A549 (cell line): Measurements from ENCODE around the gene FGD5. TPM values are rescaled to one million over a fixed set of nuclear protein-coding genes. Genes with fewer than 3 reads are reported as not detected.

Experiments
- ATAC-seq, 2 experiments: fragments of 200-7000 bp in 1 of 2; fragments of >200 bp in 1 of 2; cut with Nextera tagmentation in 1 of 2; cut with Tn5 transposase in 1 of 2; 3 replicates each; pipeline versions ENCODE4 v1.8.0 to v1.9.1; 2018 to 2020; ENCODE audit warnings: mild to moderate bottlenecking in 1 of 2, moderate library complexity in 1 of 2
- CTCF ChIA-PET: fragments of 300-600 bp; sonication (Branson Sonifier 250); formaldehyde crosslinking; extraction: SDS; loops from one replicate; lab custom pipeline; 2021; ENCODE audit warnings: antibody characterized with exemption, inconsistent platforms; lab: Yijun Ruan, JAX
- POLR2A ChIA-PET: fragments of 350-600 bp; formaldehyde crosslinking; extraction: SDS; loops from one replicate; lab custom pipeline; 2021; ENCODE audit warnings: antibody characterized with exemption, inconsistent platforms; lab: Yijun Ruan, JAX
- DNase-seq, 2 experiments: peaks; one replicate each; pipeline versions ENCODE4 v3.0.0 to v3.0.0-alpha.2; 2011 to 2016; ENCODE audit warnings: low read depth in 1 of 2, low spot score in 1 of 2
- FAIRE-seq: peaks from 2 replicates; lab custom pipeline; 2011; peaks lifted over from hg19 to GRCh38; lab: Jason Lieb, UNC
- H3K27ac ChIP-seq, 2 experiments: fragments of >200 bp; sonication (Bioruptor Twin); formaldehyde crosslinking; 3 replicates each; pipeline ENCODE4 v1.5.1; 2016 to 2017
- H3K4me1 ChIP-seq: fragments of >200 bp; sonication (Bioruptor Twin); formaldehyde crosslinking; 3 replicates; pipeline ENCODE4 v1.6.1; 2016
- H3K4me2 ChIP-seq: fragments of >200 bp; sonication (Bioruptor Twin); formaldehyde crosslinking; 3 replicates; pipeline ENCODE4 v1.6.1; 2016
- H3K4me3 ChIP-seq: fragments of >200 bp; sonication (Bioruptor Twin); formaldehyde crosslinking; 3 replicates; pipeline ENCODE4 v1.5.1; 2016
- H3K9me3 ChIP-seq: fragments of >200 bp; sonication (Bioruptor Twin); formaldehyde crosslinking; 3 replicates; pipeline ENCODE4 v1.6.1; 2016
- CHD4 ChIP-seq: fragments of 200-600 bp; sonication (generic); IDR thresholded peaks from 2 replicates; pipeline ENCODE4 v1.6.1; 2016; ENCODE audit warnings: antibody characterized with exemption, mild to moderate bottlenecking, borderline replicate concordance
- E2F6 ChIP-seq: IDR thresholded peaks from 2 replicates; pipeline ENCODE4 v1.6.1; 2012; ENCODE audit warnings: low read depth, borderline replicate concordance
- EHF ChIP-seq: fragments of 250-450 bp; sonication (Bioruptor Pico); IDR thresholded peaks from 2 replicates; pipeline ENCODE4 v1.5.0; 2020; ENCODE audit warnings: mild to moderate bottlenecking
- EHMT2 ChIP-seq: fragments of 200-600 bp; sonication (generic); IDR thresholded peaks from 2 replicates; pipeline ENCODE4 v1.6.1; 2016; ENCODE audit warnings: antibody characterized with exemption, low read depth, mild to moderate bottlenecking, moderate library complexity
- EP300 ChIP-seq, 2 experiments: fragments of >200 bp; sonication (Bioruptor Twin); formaldehyde crosslinking; IDR thresholded peaks; 2 replicates in 1 of 2; 3 replicates in 1 of 2; pipeline ENCODE4 v1.6.1; 2016 to 2017
- ESRRA ChIP-seq: fragments of 150-350 bp; IDR thresholded peaks from 2 replicates; pipeline ENCODE4 v1.6.1; 2014; ENCODE audit warnings: mild to moderate bottlenecking, low read length, borderline replicate concordance
- FOSB ChIP-seq: fragments of 250-450 bp; sonication (Bioruptor Pico); IDR thresholded peaks from 2 replicates; pipeline ENCODE4 v1.5.0; 2020; ENCODE audit warnings: mild to moderate bottlenecking, moderate library complexity
- FOXS1 ChIP-seq: fragments of 250-450 bp; sonication (Bioruptor Pico); IDR thresholded peaks from 2 replicates; pipeline ENCODE4 v1.5.0; 2020; ENCODE audit warnings: mild to moderate bottlenecking, moderate library complexity
- GATA3 ChIP-seq: IDR thresholded peaks from 2 replicates; pipeline ENCODE4 v1.6.1; 2012; ENCODE audit warnings: borderline replicate concordance
- HES2 ChIP-seq: fragments of >200 bp; sonication (Bioruptor Twin); formaldehyde crosslinking; IDR thresholded peaks from 2 replicates; pipeline ENCODE4 v1.6.1; 2016
- HEYL ChIP-seq: fragments of 250-450 bp; sonication (Bioruptor Pico); IDR thresholded peaks from 2 replicates; pipeline ENCODE4 v1.8.0; 2021; ENCODE audit warnings: mild to moderate bottlenecking, moderate library complexity
- HOXB13 ChIP-seq: fragments of 250-450 bp; sonication (Bioruptor Pico); IDR thresholded peaks from 2 replicates; pipeline ENCODE4 v1.5.0; 2020; ENCODE audit warnings: low read depth, mild to moderate bottlenecking, moderate library complexity
- JUN ChIP-seq, 2 experiments: fragments of >200 bp; sonication (Bioruptor Twin); formaldehyde crosslinking; IDR thresholded peaks; 2 replicates in 1 of 2; 3 replicates in 1 of 2; pipeline ENCODE4 v1.6.1; 2016 to 2017
- JUNB ChIP-seq: fragments of >200 bp; sonication (Bioruptor Twin); formaldehyde crosslinking; IDR thresholded peaks from 2 replicates; pipeline ENCODE4 v1.6.1; 2016
- KDM5A ChIP-seq: fragments of 200-600 bp; sonication (generic); IDR thresholded peaks from 2 replicates; pipeline ENCODE4 v1.6.1; 2016; ENCODE audit warnings: antibody characterized with exemption, mild to moderate bottlenecking
- MAFK ChIP-seq: fragments of 450-650 bp; IDR thresholded peaks from 2 replicates; pipeline ENCODE4 v1.6.1; 2014; ENCODE audit not compliant: partially characterized antibody
- MAX ChIP-seq: IDR thresholded peaks from 2 replicates; pipeline ENCODE4 v1.6.1; 2012
- MAZ ChIP-seq: fragments of 150-350 bp; IDR thresholded peaks from 2 replicates; pipeline ENCODE4 v1.6.1; 2014; ENCODE audit warnings: antibody characterized with exemption, low read depth, low read length, borderline replicate concordance
- NPAS2 ChIP-seq: fragments of 250-450 bp; sonication (Bioruptor Pico); IDR thresholded peaks from 2 replicates; pipeline ENCODE4 v1.8.0; 2022; ENCODE audit warnings: mild to moderate bottlenecking, moderate library complexity, borderline replicate concordance
- PHF8 ChIP-seq: fragments of 200-600 bp; sonication (generic); IDR thresholded peaks from 2 replicates; pipeline ENCODE4 v1.6.1; 2016; ENCODE audit warnings: low read depth, mild to moderate bottlenecking, antibody characterized with exemption, moderate library complexity, borderline replicate concordance
- POLR2A ChIP-seq: IDR thresholded peaks from 2 replicates; pipeline ENCODE4 v1.6.1; 2012; ENCODE audit warnings: mild to moderate bottlenecking, low read length
- RARB ChIP-seq: fragments of 250-450 bp; sonication (Bioruptor Pico); IDR thresholded peaks from 2 replicates; pipeline ENCODE4 v1.8.0; 2021; ENCODE audit warnings: mild to moderate bottlenecking, moderate library complexity
- REST ChIP-seq: fragments of 200-600 bp; sonication (generic); IDR thresholded peaks from 2 replicates; pipeline ENCODE4 v1.6.1; 2016; ENCODE audit warnings: antibody characterized with exemption, mild to moderate bottlenecking, moderate library complexity
- RFX5 ChIP-seq: fragments of 450-650 bp; IDR thresholded peaks from 2 replicates; pipeline ENCODE4 v1.7.1; 2014; ENCODE audit warnings: antibody characterized with exemption, mild to moderate bottlenecking, moderate library complexity
- SREBF2 ChIP-seq: fragments of 450-650 bp; IDR thresholded peaks from 2 replicates; pipeline ENCODE4 v1.6.1; 2014; ENCODE audit warnings: mild to moderate bottlenecking, moderate library complexity
- USF2 ChIP-seq: fragments of 450-650 bp; IDR thresholded peaks from 2 replicates; pipeline ENCODE4 v1.6.1; 2014; ENCODE audit warnings: antibody characterized with exemption
- ZNF302 ChIP-seq: fragments of 250-450 bp; sonication (Bioruptor Pico); IDR thresholded peaks from 2 replicates; pipeline ENCODE4 v1.9.0; 2021; ENCODE audit warnings: inconsistent platforms, mild to moderate bottlenecking, moderate library complexity
- ZSCAN20 ChIP-seq: fragments of 250-450 bp; sonication (Bioruptor Pico); IDR thresholded peaks from 2 replicates; pipeline ENCODE4 v1.8.0; 2022; ENCODE audit warnings: mild to moderate bottlenecking, moderate library complexity
- WGBS: methylation state at CpG from one replicate; pipeline ENCODE4 v1.1.6; 2017; ENCODE audit errors: missing lambda C conversion rate; 5-methylcytosine and 5-hydroxymethylcytosine counted together
- polyA plus RNA-seq, 4 experiments: library from polyadenylated mRNA; depleted of rRNA in 3 of 4; stranded (reverse); fragments of >200 nt; fragmentation: RNase III in 1 of 4; extraction: RNeasy Plus Mini Kit Qiagen cat#74134 plus additional on column Dnase treatment in 1 of 4; gene quantifications; 2 replicates in 3 of 4; 3 replicates in 1 of 4; pipeline ENCODE4 v1.2.3, GENCODE V29; 2011 to 2017

The FGD5 gene
- polyA plus RNA-seq, 2 of the 4 experiments (the other 2 are of a cell fraction), result 0.16 TPM; not detected in 1

- no peak overlapping the region for H3K4me3 ChIP-seq
- H3K9me3 ChIP-seq, result peaks cover 2% of the 10 kb centered on the region; the same call in 1 of the 3 replicates
- TF ChIP-seq JUNB (no peak), EHMT2 (no peak), NPAS2 (CRISPR knock-in tag) (no peak), SREBF2 (no peak), HES2 (no peak), PHF8 (no peak), FOSB (no peak), REST (no peak), KDM5A (no peak)
- TF ChIP-seq, all 56 proteins: peak for 0
- Histone ChIP-seq H3K27ac (no peak overlapping the region), H3K4me2 (no peak overlapping the region), H3K4me1 (no peaks in the 10 kb centered on the region)
- ChIA-PET POLR2A (no interaction called here), CTCF (interaction anchor here (1.5 to 1.7 kb wide), 2 partner anchors 148 kb away, joined by 5 to 7 read pairs; no protein-coding TSS in a partner anchor)
- FAIRE-seq, result no peak
- ATAC-seq, result no peak
- DNase-seq, result no peak
Measured at GRCh38 chr3:14773281-14773680, 45.5 kb upstream of the FGD5 start.

- no peak for FAIRE-seq
- Histone ChIP-seq H3K9me3 (peaks cover 6% of the 10 kb centered on the region; the same call in 1 of the 3 replicates), H3K4me1 (no peaks in the 10 kb centered on the region), H3K27ac (no peak overlapping the region), H3K4me3 (no peak overlapping the region), H3K4me2 (no peak overlapping the region)
- DNase-seq, result no peak
- 85% methylated on average over 6 of the region's 6 CpGs for whole genome bisulfite sequencing
- ATAC-seq, result no peak
- POLR2A ChIA-PET, result no interaction called here
- TF ChIP-seq E2F6 (no peak), HEYL (CRISPR knock-in tag) (no peak), CHD4 (no peak), FOXS1 (CRISPR knock-in tag) (no peak), GATA3 (no peak), EP300 (IDR thresholded peaks at IDR 0.05) (no peak), RFX5 (no peak), ESRRA (no peak), HOXB13 (no peak), POLR2A (no peak), MAZ (no peak)
- CTCF ChIA-PET, result interaction anchor here (1.7 kb wide), 1 partner anchor 148 kb away, joined by 7 read pairs; no protein-coding TSS in a partner anchor
Measured at GRCh38 chr3:14773691-14774128, 45.1 kb upstream of the FGD5 start.

- Histone ChIP-seq H3K9me3 (peaks cover 8% of the 10 kb centered on the region; the same call in 1 of the 3 replicates), H3K4me1 (no peaks in the 10 kb centered on the region), H3K27ac (no peak overlapping the region), H3K4me3 (no peak overlapping the region), H3K4me2 (no peak overlapping the region)
- no peak for FAIRE-seq
- ATAC-seq, result no peak; a peak in 1 of 6 replicates
- WGBS, result 52% methylated on average over 6 of the region's 12 CpGs
- TF ChIP-seq EHF (CRISPR knock-in tag) (no peak), MAX (no peak), USF2 (no peak), ZNF302 (CRISPR knock-in tag) (no peak), MAFK (no peak), ZSCAN20 (no peak), KDM5A (no peak), RARB (no peak), JUN (IDR thresholded peaks at IDR 0.05) (no peak), EP300 (IDR thresholded peaks at IDR 0.05) (no peak)
- ChIA-PET CTCF (interaction anchor here (1.3 to 1.7 kb wide), 2 partner anchors 8 to 147 kb away, joined by 3 to 7 read pairs; no protein-coding TSS in a partner anchor), POLR2A (no interaction called here)
- DNase-seq, result no peak
Measured at GRCh38 chr3:14774431-14774830, 44.3 kb upstream of the FGD5 start.
